IMR-90 (cell line): ENCODE data around the gene RHOC. TPM values are rescaled to one million over a fixed set of nuclear protein-coding genes. Genes with fewer than 3 reads are reported as not detected.
"Not testable (repeated sequence)": the region's sequence is repeated elsewhere in the genome, so short reads cannot be mapped to it uniquely, and the experiment has no call there.

Experiments
- ATAC-seq: fragments of 200-7000 bp; cut with Tn5 transposase; 2 replicates; pipeline ENCODE4 v1.9.1; 2020; ENCODE audit warnings: low read depth, mild to moderate bottlenecking, moderate library complexity
- BruUV-seq: library from RNA; stranded (reverse); fragments of 400-500 nt; replicated peaks from 2 replicates; lab custom pipeline; 2021; lab: Mats Ljungman, UMichigan
- CTCF ChIA-PET: fragments of 300-600 bp; formaldehyde crosslinking; extraction: SDS; loops from one replicate; lab custom pipeline; 2021; ENCODE audit warnings: antibody characterized with exemption; lab: Yijun Ruan, JAX
- POLR2A ChIA-PET: fragments of 300-600 bp; sonication (Branson Sonifier 250); formaldehyde crosslinking; loops from one replicate; lab custom pipeline; 2022; ENCODE audit warnings: antibody characterized with exemption; ENCODE audit not compliant: unreplicated experiment; lab: Charles Lee
- DNase-seq: peaks from one replicate; pipeline ENCODE4 v3.0.0; 2013
- H2AFZ ChIP-seq: replicated peaks from 2 replicates; pipeline ENCODE3; 2013; ENCODE audit warnings: low read length, mild to moderate bottlenecking; ENCODE audit not compliant: poor library complexity
- H2AK5ac ChIP-seq: 2 replicates; pipeline ENCODE4 v1.6.1; 2013; ENCODE audit warnings: low read depth, low read length, inconsistent platforms
- H2AK9ac ChIP-seq: replicated peaks from 2 replicates; pipeline ENCODE3; 2013; ENCODE audit warnings: mild to moderate bottlenecking, low read depth, low read length, moderate library complexity; ENCODE audit not compliant: poor library complexity
- H2BK120ac ChIP-seq: 2 replicates; pipeline ENCODE4 v1.6.1; 2013; ENCODE audit warnings: low read depth, low read length, inconsistent platforms
- H2BK15ac ChIP-seq: 3 replicates; pipeline ENCODE4 v1.6.1; 2013; ENCODE audit warnings: low read depth, low read length, inconsistent platforms
- H2BK20ac ChIP-seq: 2 replicates; pipeline ENCODE4 v1.6.1; 2013; ENCODE audit warnings: low read depth, mild to moderate bottlenecking, inconsistent platforms, low read length, moderate library complexity
- H2BK5ac ChIP-seq: 2 replicates; pipeline ENCODE4 v1.6.1; 2013; ENCODE audit warnings: mild to moderate bottlenecking, low read depth, low read length, inconsistent platforms; ENCODE audit not compliant: poor library complexity, severe bottlenecking
- H3K14ac ChIP-seq: replicated peaks from 2 replicates; pipeline ENCODE4 v1.6.1; 2013; ENCODE audit warnings: low read depth, low read length, inconsistent platforms
- H3K18ac ChIP-seq: 2 replicates; pipeline ENCODE4 v1.6.1; 2013; ENCODE audit warnings: low read depth, low read length, control low read depth
- H3K23ac ChIP-seq: 2 replicates; pipeline ENCODE4 v1.6.1; 2013; ENCODE audit warnings: low read depth, low read length, inconsistent platforms
- H3K27ac ChIP-seq: 2 replicates; pipeline ENCODE4 v1.5.1; 2013; ENCODE audit warnings: mild to moderate bottlenecking, control low read depth, low read length; ENCODE audit not compliant: insufficient read depth
- H3K27me3 ChIP-seq: 2 replicates; pipeline ENCODE4 v1.6.1; 2013; ENCODE audit warnings: low read length; ENCODE audit not compliant: control insufficient read depth, insufficient read depth
- H3K36me3 ChIP-seq: 2 replicates; pipeline ENCODE4 v1.6.1; 2013; ENCODE audit warnings: low read length, mixed read lengths; ENCODE audit not compliant: control insufficient read depth, insufficient read depth
- H3K4ac ChIP-seq: 2 replicates; pipeline ENCODE4 v1.6.1; 2013; ENCODE audit warnings: low read depth, low read length, inconsistent platforms
- H3K4me1 ChIP-seq: 2 replicates; pipeline ENCODE4 v1.6.1; 2013; ENCODE audit warnings: low read length, mixed read lengths; ENCODE audit not compliant: control insufficient read depth, insufficient read depth
- H3K4me2 ChIP-seq: 2 replicates; pipeline ENCODE4 v1.6.1; 2013; ENCODE audit warnings: low read depth, mild to moderate bottlenecking, control low read depth, low read length, moderate library complexity
- H3K4me3 ChIP-seq: 2 replicates; pipeline ENCODE4 v1.5.1; 2013; ENCODE audit warnings: low read depth, mild to moderate bottlenecking, control low read depth, low read length, moderate library complexity; ENCODE audit not compliant: insufficient read depth
- H3K56ac ChIP-seq: 2 replicates; pipeline ENCODE4 v1.6.1; 2013; ENCODE audit warnings: low read length, inconsistent platforms; ENCODE audit not compliant: insufficient read depth; ENCODE audit errors: extremely low read depth
- H3K79me1 ChIP-seq, 2 experiments: 2 replicates each; pipeline ENCODE4 v1.6.1; 2013; ENCODE audit warnings: low read length in 2 of 2, inconsistent platforms in 1 of 2, low read depth in 1 of 2
- H3K9ac ChIP-seq: 2 replicates; pipeline ENCODE4 v1.6.1; 2013; ENCODE audit warnings: low read depth, low read length, control low read depth
- H3K9me1 ChIP-seq: 2 replicates; pipeline ENCODE4 v1.6.1; 2013; ENCODE audit warnings: low read length, inconsistent platforms; ENCODE audit not compliant: insufficient read depth
- H3K9me3 ChIP-seq: 2 replicates; pipeline ENCODE4 v1.6.1; 2013; ENCODE audit warnings: low read length; ENCODE audit not compliant: control insufficient read depth, insufficient read depth
- H4K20me1 ChIP-seq: 2 replicates; pipeline ENCODE4 v1.6.1; 2013; ENCODE audit warnings: low read length, inconsistent platforms; ENCODE audit not compliant: insufficient read depth
- H4K5ac ChIP-seq: 2 replicates; pipeline ENCODE4 v1.6.1; 2013; ENCODE audit warnings: mild to moderate bottlenecking, low read depth, low read length, control low read depth
- H4K8ac ChIP-seq, 2 experiments: 2 replicates each; pipeline ENCODE4 v1.6.1; 2013; ENCODE audit warnings: low read depth in 2 of 2, low read length in 2 of 2, control low read depth in 1 of 2, inconsistent platforms in 1 of 2
- H4K91ac ChIP-seq: 2 replicates; pipeline ENCODE4 v1.6.1; 2013; ENCODE audit warnings: low read depth, low read length, inconsistent platforms; ENCODE audit not compliant: insufficient read depth
- WGBS, 2 experiments: methylation state at CpG; one replicate each; pipeline versions ENCODE4 v1.1.5 to v1.1.7; 2013; ENCODE audit warnings: missing lambda C conversion rate in 2 of 2; ENCODE audit not compliant: insufficient read length in 1 of 2; ENCODE audit errors: extremely low coverage in 2 of 2; 5-methylcytosine and 5-hydroxymethylcytosine counted together
- dilution Hi-C: fragments of 300-500 bp; cut with HindIII; formaldehyde crosslinking; loops from one replicate; pipeline ENCODE4 v1.14.3; 2018; ENCODE audit warnings: low sequenced_read_pairs; ENCODE audit not compliant: unreplicated experiment
- in situ Hi-C: fragments of 300-500 bp; cut with MboI; formaldehyde crosslinking; loops from 3 replicates; pipeline ENCODE4 v1.14.3; 2019; ENCODE audit warnings: low sequenced_read_pairs, inconsistent platforms, mixed read lengths
- intact Hi-C: fragments of 100-400 bp; cut with micrococcal nuclease; formaldehyde crosslinking; loops from 2 replicates; pipeline ENCODE4 v1.10.0; 2022
- polyA plus RNA-seq, 3 experiments: library from polyadenylated mRNA; depleted of rRNA; stranded (reverse); fragments of >200 nt; gene quantifications; 2 replicates each; pipeline ENCODE4 v1.2.3, GENCODE V29; 2012; ENCODE audit warnings: low replicate concordance in 1 of 3
- total RNA-seq: library from RNA; depleted of rRNA; stranded (reverse); fragments of >200 nt; gene quantifications from 2 replicates; pipeline ENCODE4 v1.2.3, GENCODE V29; 2012

RHOC gene
- total and polyA plus RNA-seq, 2 of the 4 experiments (the other 2 are of a cell fraction): 764 to 839 TPM

DNA sequence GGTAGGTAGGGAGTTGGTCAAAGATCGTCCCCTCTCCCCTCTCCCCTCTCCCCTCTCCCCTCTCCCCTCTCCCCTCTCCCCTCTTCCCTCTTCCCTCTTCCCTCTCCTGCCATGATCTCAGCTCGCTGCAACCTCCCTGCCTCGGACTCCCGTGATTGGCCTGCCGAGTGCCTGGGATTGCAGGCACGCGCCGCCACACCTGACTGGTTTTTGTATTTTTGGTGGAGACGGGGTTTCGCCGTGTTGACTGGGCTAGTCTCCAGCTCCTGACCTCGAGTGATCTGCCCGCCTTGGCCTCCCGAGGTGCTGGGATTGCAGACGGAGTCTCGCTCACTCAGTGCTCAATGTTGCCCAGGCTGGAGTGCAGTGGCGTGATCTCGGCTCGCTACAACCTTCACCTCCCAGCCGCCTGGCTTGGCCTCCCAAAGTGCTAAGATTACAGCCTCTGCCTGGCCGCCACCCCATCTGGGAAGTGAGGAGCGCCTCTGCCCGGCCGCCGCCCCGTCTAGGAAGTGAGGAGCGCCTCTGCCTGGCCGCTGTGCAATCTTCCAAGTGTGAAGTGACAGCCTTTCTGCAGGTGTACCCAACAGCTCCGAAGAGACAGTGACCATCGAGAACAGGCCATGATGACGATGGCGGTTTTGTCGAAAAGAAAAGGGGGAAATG is 21.5 kb upstream of the RHOC start:
- H2BK20ac ChIP-seq, intact Hi-C loops, H3K79me1 ChIP-seq, H3K4me1 ChIP-seq, H3K14ac ChIP-seq, H2AK9ac ChIP-seq, H3K27ac ChIP-seq, H2AK5ac ChIP-seq, H3K27me3 ChIP-seq, POLR2A ChIA-PET, DNase-seq, H3K4me2 ChIP-seq, H3K56ac ChIP-seq, H3K18ac ChIP-seq, H2AFZ ChIP-seq, H4K20me1 ChIP-seq, H4K5ac ChIP-seq, H2BK120ac ChIP-seq, H3K9ac ChIP-seq, H4K91ac ChIP-seq, dilution Hi-C loops, ATAC-seq, H3K36me3 ChIP-seq, H3K4me3 ChIP-seq, H2BK15ac ChIP-seq, H4K8ac ChIP-seq, H3K9me1 ChIP-seq, BruUV-seq, H2BK5ac ChIP-seq, H3K9me3 ChIP-seq, H3K23ac ChIP-seq: not testable (repeated sequence)
- in situ Hi-C loops: loop anchor here (10.0 kb wide), 1 partner anchor 316 kb away; no protein-coding TSS in a partner anchor
- CTCF ChIA-PET: interaction anchor here (0.9 kb wide), 1 partner anchor 75 kb away, joined by 5 read pairs; no protein-coding TSS in a partner anchor
- 95% methylated on average over 8 of the region's 33 CpGs; no CpG with 5 or more reads in 1 of the 2 experiments for WGBS, 2 experiments
- H3K4ac ChIP-seq: 0 out of 2 replicates have a peak overlapping the region, but pooled peaks have one; percentile 7
